Measurements from ENCODE around the gene CKB. TPM values are rescaled to one million over a fixed set of nuclear protein-coding genes. Genes with fewer than 3 reads are reported as not detected.

The CKB gene
- total RNA-seq (3.1 and 5.8 TPM in 2 replicates), polyA plus RNA-seq (4.7 and 11.7 TPM in 2 replicates), polyA minus RNA-seq (6.2 and 17.7 TPM in 2 replicates)
- total RNA-seq (2013), result 4.6 TPM

GRCh38 chr14:103522649-103523574 is at the start of gene CKB:
Gene CKB (minus strand): TSS chr14:103522830. CDS start chr14:103522493, 337 bp downstream.
- ChIA-PET POLR2A (interaction anchor here (0.7 kb wide), 1 partner anchor 1206 kb away, joined by 3 read pairs; no protein-coding TSS in a partner anchor), CTCF (interaction anchor here (0.7 to 1.9 kb wide), 2 partner anchors 41 to 157 kb away, joined by 4 to 5 read pairs; no protein-coding TSS in a partner anchor)
- peaks cover 34% of the 10 kb centered on the region for H3K4me1 Mint-ChIP-seq
- peaks cover 0 to 14% (median 0%) of the 10 kb centered on the region in 3 donors for H3K9me3 ChIP-seq (ENCODE audit: control extremely low read depth in 1 of 3, control insufficient read depth in 2 of 3, insufficient read depth in 1 of 3, low read length in 2 of 3)
- peaks cover 36 to 49% of the 10 kb centered on the region in 2 donors for H3K4me1 ChIP-seq (ENCODE audit: control insufficient read depth in 2 of 2, insufficient read depth in 2 of 2, low read length in 2 of 2)
- H3K79me2 ChIP-seq (ENCODE audit: control insufficient read depth, insufficient read depth, low read length), result no peaks in the 10 kb centered on the region
- 8% methylated on average over 106 of the region's 107 CpGs for WGBS (ENCODE audit: insufficient coverage)
- H3K4me2 ChIP-seq (replicated peaks; ENCODE audit: low read depth, low read length, poor library complexity, severe bottlenecking), result peak within 1 kb of the TSS; percentile 98
- H3K27me3 Mint-ChIP-seq, result peaks cover 3% of the 10 kb centered on the region
- peak within 1 kb of the TSS; percentile 66 for H3K9ac ChIP-seq (ENCODE audit: low read length)
- H3K27ac Mint-ChIP-seq, result no peak within 1 kb of the TSS
- no peaks in the 10 kb centered on the region for H3K36me3 ChIP-seq (replicated peaks in 1 of 2; ENCODE audit: control extremely low read depth in 1 of 2, control insufficient read depth in 1 of 2, extremely low read depth in 1 of 2, insufficient read depth in 2 of 2, low read length in 1 of 2)
- H4K20me1 ChIP-seq (ENCODE audit: control insufficient read depth, insufficient read depth, low read length, poor library complexity, severe bottlenecking), result peaks cover 11% of the 10 kb centered on the region
- no peaks in the 10 kb centered on the region for H3K9me3 Mint-ChIP-seq (ENCODE audit: insufficient read depth)
- TF ChIP-seq CTCF (IDR thresholded peaks at IDR 0.05) (no peak), EZH2 (IDR thresholded peaks at IDR 0.05; ENCODE audit: borderline replicate concordance, insufficient read depth, low read depth, low read length, poor library complexity, severe bottlenecking) (peak; percentile 87)
- H2AFZ ChIP-seq (ENCODE audit: insufficient read depth, low read depth, low read length, poor library complexity, severe bottlenecking), result peak within 1 kb of the TSS; percentile 67
- peak; percentile 54 for DNase-seq
- no peak for ATAC-seq (ENCODE audit: low read depth)
- intact Hi-C loops (cut with micrococcal nuclease), result no loop called here
- no peak within 1 kb of the TSS for H3K27ac ChIP-seq (ENCODE audit: low read length in 2 of 2)
- H3K27me3 ChIP-seq (replicated peaks in 1 of 4; ENCODE audit: control extremely low read depth in 1 of 4, control insufficient read depth in 3 of 4, insufficient read depth in 4 of 4, low read length in 3 of 4), result peaks cover 0 to 32% (median 11%) of the 10 kb centered on the region in 4 experiments
- H3K4me3 ChIP-seq (ENCODE audit: control extremely low read depth in 1 of 5, extremely low read depth in 1 of 5, insufficient read depth in 1 of 5, low read depth in 2 of 5, low read length in 4 of 5), result peak within 1 kb of the TSS; percentile 26 to 75 (median 52)
- peak within 1 kb of the TSS; percentile 82 for H3K4me3 Mint-ChIP-seq
